A673 (cell line): ENCODE measurements around the gene BPHL. TPM values are rescaled to one million over a fixed set of nuclear protein-coding genes. Genes with fewer than 3 reads are reported as not detected.

Experiments used
- Bru-seq: library from RNA; stranded (reverse); fragments of 400-500 nt; gene quantifications from one replicate; lab custom pipeline; 2021; lab: Mats Ljungman, UMichigan
- BruChase-seq, 2 experiments: library from RNA; stranded (reverse); fragments of 400-500 nt; gene quantifications; one replicate each; lab custom pipeline; 2021; lab: Mats Ljungman, UMichigan
- BruUV-seq: library from RNA; stranded (reverse); fragments of 400-500 nt; replicated peaks from 2 replicates; lab custom pipeline; 2021; lab: Mats Ljungman, UMichigan
- CTCF ChIA-PET: fragments of 300-600 bp; sonication (Branson Sonifier 250); formaldehyde crosslinking; loops from one replicate; lab custom pipeline; 2022; ENCODE audit warnings: antibody characterized with exemption; lab: Charles Lee
- POLR2A ChIA-PET: fragments of 300-600 bp; sonication (Branson Sonifier 250); formaldehyde crosslinking; loops from one replicate; lab custom pipeline; 2022; ENCODE audit warnings: antibody characterized with exemption; ENCODE audit not compliant: low non-redundant PET; lab: Charles Lee
- DNase-seq: peaks from one replicate; pipeline ENCODE4 v3.0.0-alpha.2; 2015; ENCODE audit warnings: low spot score
- H3K27ac ChIP-seq: fragments of 200-600 bp; sonication (generic); 2 replicates; pipeline ENCODE4 v1.5.1; 2016; ENCODE audit warnings: mixed run types, low read depth, mild to moderate bottlenecking, mixed read lengths, antibody characterized with exemption, low read length; ENCODE audit not compliant: poor library complexity, severe bottlenecking
- H3K27me3 ChIP-seq: fragments of 200-600 bp; sonication (generic); replicated peaks from 2 replicates; pipeline ENCODE4 v1.6.1; 2017; ENCODE audit warnings: mixed run types, low read depth, mild to moderate bottlenecking, mixed read lengths, antibody characterized with exemption, low read length; ENCODE audit not compliant: insufficient read depth, poor library complexity
- H3K36me3 ChIP-seq: fragments of 200-600 bp; sonication (generic); 2 replicates; pipeline ENCODE4 v1.6.1; 2016; ENCODE audit warnings: mixed run types, mild to moderate bottlenecking, mixed read lengths, antibody characterized with exemption, low read length; ENCODE audit not compliant: insufficient read depth, poor library complexity, severe bottlenecking
- H3K4me1 ChIP-seq: fragments of 200-600 bp; sonication (generic); 2 replicates; pipeline ENCODE4 v1.6.1; 2017; ENCODE audit warnings: mixed run types, mild to moderate bottlenecking, mixed read lengths, antibody characterized with exemption, low read length; ENCODE audit not compliant: insufficient read depth, poor library complexity, severe bottlenecking
- H3K4me3 ChIP-seq: fragments of 200-600 bp; sonication (generic); 2 replicates; pipeline ENCODE4 v1.5.1; 2016; ENCODE audit warnings: low read depth, mixed run types, mild to moderate bottlenecking, mixed read lengths, low read length; ENCODE audit not compliant: poor library complexity, severe bottlenecking
- H3K9me3 ChIP-seq: fragments of 200-600 bp; sonication (generic); 2 replicates; pipeline ENCODE4 v1.6.1; 2016; ENCODE audit warnings: mixed run types, low read depth, mild to moderate bottlenecking, mixed read lengths, antibody characterized with exemption, low read length; ENCODE audit not compliant: poor library complexity, severe bottlenecking
- EZH2 ChIP-seq: fragments of 200-600 bp; sonication (generic); IDR thresholded peaks from 2 replicates; pipeline ENCODE4 v1.6.1; 2017; ENCODE audit warnings: borderline replicate concordance, low read depth, mild to moderate bottlenecking, mixed read lengths, antibody characterized with exemption, low read length; ENCODE audit not compliant: poor library complexity, severe bottlenecking
- intact Hi-C: fragments of 100-400 bp; cut with micrococcal nuclease; formaldehyde crosslinking; loops from one replicate; pipeline ENCODE4 v1.10.0; 2022; ENCODE audit not compliant: unreplicated experiment
- long read RNA-seq: library from polyadenylated mRNA; stranded (forward); transcript quantifications from one replicate; pipeline ENCODE4 v2.0.0, GENCODE V29; 2022
- total RNA-seq: library from RNA; stranded (reverse); gene quantifications from 2 replicates; pipeline ENCODE4 v1.2.3, GENCODE V29; 2021
- TF ChIP-seq, protein P1 (sequence below): fragments of 300-800, 200-600 bp; sonication (generic); conservative IDR thresholded peaks from 2 replicates; pipeline ENCODE4 v1.5.1; 2017; ENCODE audit warnings: low read depth, mild to moderate bottlenecking, antibody characterized with exemption, low read length, moderate library complexity, mixed read lengths

The BPHL gene
- total RNA-seq (30.8 and 37.4 TPM in 2 replicates), Bru-seq, nascent RNA (percentile 66 among the genes with signal in this experiment), BruChase-seq, experiment 1, labeled RNA remaining after a 2-hour chase (percentile 59 among the genes with signal in this experiment), BruChase-seq, experiment 2, labeled RNA remaining after a 6-hour chase (percentile 64 among the genes with signal in this experiment)
- long read RNA-seq, transcript BPHL-205 (8 exons, 1,563 nt) = minor isoform, 19 of 72 reads
- long read RNA-seq, transcript BPHL-203 (7 exons, 1,928 nt) = major isoform, 40 of 72 reads
- long read RNA-seq, partial matches to known transcripts = 2 of 72 reads
- long read RNA-seq, other reads (novel, unspliced or antisense) = 11 of 72 reads

- ChIA-PET CTCF (interaction anchor here (0.9 to 1.1 kb wide), 2 partner anchors 133 to 166 kb away, joined by 3 read pairs; no protein-coding TSS in a partner anchor), POLR2A (no interaction called here)
- Histone ChIP-seq H3K36me3 (no peaks in the 10 kb centered on the region), H3K27me3 (no peaks in the 10 kb centered on the region), H3K4me1 (peaks cover 4% of the 10 kb centered on the region), H3K9me3 (no peaks in the 10 kb centered on the region), H3K27ac (peak within 1 kb of the TSS; percentile 86), H3K4me3 (peak within 1 kb of the TSS; percentile 76)
- no TSS peak for BruUV-seq
- TF ChIP-seq, protein P1, sequence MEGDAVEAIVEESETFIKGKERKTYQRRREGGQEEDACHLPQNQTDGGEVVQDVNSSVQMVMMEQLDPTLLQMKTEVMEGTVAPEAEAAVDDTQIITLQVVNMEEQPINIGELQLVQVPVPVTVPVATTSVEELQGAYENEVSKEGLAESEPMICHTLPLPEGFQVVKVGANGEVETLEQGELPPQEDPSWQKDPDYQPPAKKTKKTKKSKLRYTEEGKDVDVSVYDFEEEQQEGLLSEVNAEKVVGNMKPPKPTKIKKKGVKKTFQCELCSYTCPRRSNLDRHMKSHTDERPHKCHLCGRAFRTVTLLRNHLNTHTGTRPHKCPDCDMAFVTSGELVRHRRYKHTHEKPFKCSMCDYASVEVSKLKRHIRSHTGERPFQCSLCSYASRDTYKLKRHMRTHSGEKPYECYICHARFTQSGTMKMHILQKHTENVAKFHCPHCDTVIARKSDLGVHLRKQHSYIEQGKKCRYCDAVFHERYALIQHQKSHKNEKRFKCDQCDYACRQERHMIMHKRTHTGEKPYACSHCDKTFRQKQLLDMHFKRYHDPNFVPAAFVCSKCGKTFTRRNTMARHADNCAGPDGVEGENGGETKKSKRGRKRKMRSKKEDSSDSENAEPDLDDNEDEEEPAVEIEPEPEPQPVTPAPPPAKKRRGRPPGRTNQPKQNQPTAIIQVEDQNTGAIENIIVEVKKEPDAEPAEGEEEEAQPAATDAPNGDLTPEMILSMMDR = no peak
- no peak for TF ChIP-seq EZH2
- peak; percentile 94 for DNase-seq
- intact Hi-C loops = no loop called here
These were observed at the start of gene BPHL for GRCh38 chr6:3118353-3119039. TSS of gene BPHL (plus strand) at chr6:3118711. CDS start at chr6:3118741, 30 bp downstream.

DNA sequence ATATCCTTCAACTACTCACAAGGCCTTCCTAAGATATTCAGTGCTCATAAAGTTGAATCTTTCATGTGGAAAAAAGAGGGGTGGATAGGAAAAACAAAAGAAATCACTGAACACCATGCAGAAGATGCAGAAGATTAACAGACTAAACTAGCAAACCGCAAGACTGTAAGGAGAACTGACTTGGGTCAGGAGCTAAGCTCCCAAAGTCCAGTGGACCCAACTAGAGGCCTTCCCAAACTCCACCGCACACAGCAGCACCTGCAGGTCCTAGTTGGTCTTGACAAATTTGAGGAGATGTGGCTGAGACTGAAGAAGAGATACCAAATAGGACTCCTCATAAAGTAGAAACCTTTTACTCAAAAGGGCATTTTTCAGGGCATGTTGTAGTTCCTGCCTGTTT lies 46.9 kb upstream of the BPHL start:
- Histone ChIP-seq H3K27me3 (no peaks in the 10 kb centered on the region), H3K9me3 (no peaks in the 10 kb centered on the region), H3K4me3 (no peak overlapping the region), H3K27ac (no peak overlapping the region), H3K36me3 (no peaks in the 10 kb centered on the region), H3K4me1 (peaks cover 21% of the 10 kb centered on the region)
- no peak for TF ChIP-seq EZH2
- TF ChIP-seq, protein P1 = no peak
- no peak for DNase-seq
- CTCF ChIA-PET = no interaction called here
- POLR2A ChIA-PET = no interaction called here
- BruUV-seq = no TSS peak
- intact Hi-C loops = no loop called here

- Histone ChIP-seq H3K36me3 (peaks cover 3% of the 10 kb centered on the region), H3K27ac (no peak overlapping the region), H3K9me3 (no peaks in the 10 kb centered on the region), H3K4me3 (no peak overlapping the region), H3K4me1 (peaks cover 21% of the 10 kb centered on the region), H3K27me3 (no peaks in the 10 kb centered on the region)
- BruUV-seq = no TSS peak
- no peak for TF ChIP-seq EZH2
- TF ChIP-seq, protein P1 = no peak
- POLR2A ChIA-PET = no interaction called here
- CTCF ChIA-PET = no interaction called here
- no peak for DNase-seq
- intact Hi-C loops = no loop called here
These were observed 45.7 kb upstream of the BPHL start for GRCh38 chr6:3072798-3073197.
